ENCODE results near the gene CNOT6.

GRCh38 chr5:180486636-180487149, 7.5 kb upstream of the CNOT6 start:
- TF ChIP-seq CTCF (IDR thresholded peaks at IDR 0.05; ENCODE audit: low read depth, low read length, missing input control) (no peak), GABPA (IDR thresholded peaks at IDR 0.05 in 1 of 2, conservative IDR thresholded peaks at IDR 0.05 in 1 of 2) (no peak), REST (IDR thresholded peaks at IDR 0.05) (no peak), MAX (IDR thresholded peaks at IDR 0.05) (no peak), SP1 (IDR thresholded peaks at IDR 0.05) (no peak), TAF1 (conservative IDR thresholded peaks at IDR 0.05) (no peak), ZBTB33 (IDR thresholded peaks at IDR 0.05) (no peak), FOXA1 (IDR thresholded peaks at IDR 0.05) (no peak), YY1 (IDR thresholded peaks at IDR 0.05) (no peak), RXRA (IDR thresholded peaks at IDR 0.05) (no peak), RAD21 (IDR thresholded peaks at IDR 0.05) (no peak)
